ENCODE data around the gene STARD9. TPM values are rescaled to one million over a fixed set of nuclear protein-coding genes. Genes with fewer than 3 reads are reported as not detected.
A peak's percentile ranks its signal among the peaks of the same experiment; 100 is the strongest.

Gene STARD9
- total RNA-seq, 1 experiment from 2014 or later = 0.86 TPM

GRCh38 chr15:42732095-42732827 is 156.9 kb downstream of the STARD9 start:
- H3K4me1 ChIP-seq = no peaks in the 10 kb centered on the region
- ChIA-PET POLR2A (no interaction called here), CTCF (no interaction called here)
- intact Hi-C loops (cut with micrococcal nuclease; ENCODE audit: unreplicated experiment) = no loop called here
- Mint-ChIP-seq H3K4me3 (ENCODE audit: unreplicated experiment) (no peak overlapping the region), H3K9me3 (ENCODE audit: unreplicated experiment) (no peaks in the 10 kb centered on the region), H3K36me3 (ENCODE audit: insufficient read depth, unreplicated experiment) (peaks cover 60% of the 10 kb centered on the region), H3K27me3 (ENCODE audit: insufficient read depth, unreplicated experiment) (no peaks in the 10 kb centered on the region), H3K4me1 (ENCODE audit: low read depth, unreplicated experiment) (no peaks in the 10 kb centered on the region), H3K27ac (ENCODE audit: unreplicated experiment) (peak overlapping the region; percentile 43)
- no peak for TF ChIP-seq CTCF (IDR thresholded peaks at IDR 0.05; ENCODE audit: insufficient read depth in 1 of 2, low read depth in 1 of 2, low read length in 1 of 2, severe bottlenecking in 1 of 2, unreplicated experiment in 1 of 2)
- no TSS peak for BruUV-seq (replicated peaks)
- no peaks in the 10 kb centered on the region for H3K9me3 ChIP-seq
- peaks cover 4% of the 10 kb centered on the region for H3K36me3 ChIP-seq (ENCODE audit: control insufficient read depth, insufficient read depth, low read length)
- H3K4me3 ChIP-seq (ENCODE audit: low read depth, low read length) = no peak overlapping the region
- H3K27me3 ChIP-seq (replicated peaks; ENCODE audit: control insufficient read depth, insufficient read depth, low read length) = no peaks in the 10 kb centered on the region
- no peak for DNase-seq

- CTCF ChIA-PET = no interaction called here
- POLR2A ChIA-PET = no interaction called here
- intact Hi-C loops (cut with micrococcal nuclease; ENCODE audit: unreplicated experiment) = no loop called here
- Mint-ChIP-seq H3K9me3 (ENCODE audit: unreplicated experiment) (no peaks in the 10 kb centered on the region), H3K27me3 (ENCODE audit: insufficient read depth, unreplicated experiment) (no peaks in the 10 kb centered on the region), H3K4me3 (ENCODE audit: unreplicated experiment) (no peak overlapping the region), H3K4me1 (ENCODE audit: low read depth, unreplicated experiment) (no peaks in the 10 kb centered on the region), H3K27ac (ENCODE audit: unreplicated experiment) (no peak overlapping the region), H3K36me3 (ENCODE audit: insufficient read depth, unreplicated experiment) (peaks cover 53% of the 10 kb centered on the region)
- H3K27me3 ChIP-seq (replicated peaks; ENCODE audit: control insufficient read depth, insufficient read depth, low read length) = no peaks in the 10 kb centered on the region
- no peak for DNase-seq
- BruUV-seq (replicated peaks) = no TSS peak
- H3K4me3 ChIP-seq (ENCODE audit: low read depth, low read length) = no peak overlapping the region
- no peaks in the 10 kb centered on the region; the same call in 1 of the 2 replicates for H3K4me1 ChIP-seq
- TF ChIP-seq CTCF (IDR thresholded peaks at IDR 0.05; ENCODE audit: insufficient read depth in 1 of 2, low read depth in 1 of 2, low read length in 1 of 2, severe bottlenecking in 1 of 2, unreplicated experiment in 1 of 2) = no peak
- H3K9me3 ChIP-seq = no peaks in the 10 kb centered on the region
- peaks cover 4% of the 10 kb centered on the region for H3K36me3 ChIP-seq (ENCODE audit: control insufficient read depth, insufficient read depth, low read length)
Observed at GRCh38 chr15:42733027-42733426, 157.6 kb downstream of the STARD9 start.

GRCh38 chr15:42734076-42734672 is 158.8 kb downstream of the STARD9 start:
- TF ChIP-seq CTCF (IDR thresholded peaks at IDR 0.05; ENCODE audit: insufficient read depth in 1 of 2, low read depth in 1 of 2, low read length in 1 of 2, severe bottlenecking in 1 of 2, unreplicated experiment in 1 of 2) = no peak
- H3K4me3 ChIP-seq (ENCODE audit: low read depth, low read length) = no peak overlapping the region
- no TSS peak for BruUV-seq (replicated peaks)
- DNase-seq = no peak
- Mint-ChIP-seq H3K4me1 (ENCODE audit: low read depth, unreplicated experiment) (no peaks in the 10 kb centered on the region), H3K4me3 (ENCODE audit: unreplicated experiment) (peak overlapping the region; percentile 56), H3K27ac (ENCODE audit: unreplicated experiment) (no peak overlapping the region), H3K36me3 (ENCODE audit: insufficient read depth, unreplicated experiment) (peaks cover 50% of the 10 kb centered on the region), H3K27me3 (ENCODE audit: insufficient read depth, unreplicated experiment) (no peaks in the 10 kb centered on the region), H3K9me3 (ENCODE audit: unreplicated experiment) (no peaks in the 10 kb centered on the region)
- POLR2A ChIA-PET = interaction anchor here (0.6 kb wide), 1 partner anchor 197 kb away, joined by 3 read pairs; no protein-coding TSS in a partner anchor
- H3K36me3 ChIP-seq (ENCODE audit: control insufficient read depth, insufficient read depth, low read length) = peaks cover 4% of the 10 kb centered on the region
- H3K9me3 ChIP-seq = no peaks in the 10 kb centered on the region
- H3K4me1 ChIP-seq = no peaks in the 10 kb centered on the region; the same call in 1 of the 2 replicates
- CTCF ChIA-PET = no interaction called here
- intact Hi-C loops (cut with micrococcal nuclease; ENCODE audit: unreplicated experiment) = no loop called here
- H3K27me3 ChIP-seq (replicated peaks; ENCODE audit: control insufficient read depth, insufficient read depth, low read length) = no peaks in the 10 kb centered on the region
